H9 (cell line): ENCODE measurements around the gene KRT74. TPM values are rescaled to one million over a fixed set of nuclear protein-coding genes. Genes with fewer than 3 reads are reported as not detected.

Source experiments
- DNase-seq: peaks from one replicate; pipeline ENCODE4 v3.0.0-alpha.2; 2017
- H2AFZ ChIP-seq: one replicate; pipeline ENCODE4 v1.6.1; 2013; ENCODE audit warnings: mild to moderate bottlenecking, low read length, control low read depth, moderate library complexity
- H2AK5ac ChIP-seq: 2 replicates; pipeline ENCODE4 v1.6.1; 2013; ENCODE audit warnings: low read length, control low read depth, mixed read lengths; ENCODE audit not compliant: insufficient read length
- H2BK120ac ChIP-seq: one replicate; pipeline ENCODE4 v1.6.1; 2013; ENCODE audit warnings: low read depth, mild to moderate bottlenecking, low read length, control low read depth, inconsistent platforms; ENCODE audit not compliant: poor library complexity, severe bottlenecking
- H2BK12ac ChIP-seq: 2 replicates; pipeline ENCODE4 v1.6.1; 2013; ENCODE audit warnings: low read length, control low read depth, mixed read lengths, low read depth; ENCODE audit not compliant: insufficient read length
- H2BK15ac ChIP-seq: 2 replicates; pipeline ENCODE4 v1.6.1; 2013; ENCODE audit warnings: low read depth, low read length, control low read depth
- H2BK20ac ChIP-seq: one replicate; pipeline ENCODE4 v1.6.1; 2013; ENCODE audit warnings: low read depth, mild to moderate bottlenecking, low read length, control low read depth, inconsistent platforms; ENCODE audit not compliant: poor library complexity, severe bottlenecking
- H2BK5ac ChIP-seq: 2 replicates; pipeline ENCODE4 v1.6.1; 2013; ENCODE audit warnings: low read length, control low read depth, mixed read lengths; ENCODE audit not compliant: insufficient read length
- H3K14ac ChIP-seq: 2 replicates; pipeline ENCODE4 v1.6.1; 2013; ENCODE audit warnings: low read length, control low read depth; ENCODE audit not compliant: insufficient read depth
- H3K18ac ChIP-seq: 2 replicates; pipeline ENCODE4 v1.6.1; 2013; ENCODE audit warnings: low read depth, mild to moderate bottlenecking, mixed read lengths, low read length, control low read depth; ENCODE audit not compliant: insufficient read length
- H3K23ac ChIP-seq: 2 replicates; pipeline ENCODE4 v1.6.1; 2013; ENCODE audit warnings: low read length, control low read depth, mixed read lengths, low read depth; ENCODE audit not compliant: insufficient read length
- H3K23me2 ChIP-seq: 2 replicates; pipeline ENCODE4 v1.6.1; 2013; ENCODE audit warnings: low read depth, mild to moderate bottlenecking, mixed read lengths, low read length, control low read depth; ENCODE audit not compliant: insufficient read length, poor library complexity, severe bottlenecking
- H3K27ac ChIP-seq: 2 replicates; pipeline ENCODE4 v1.5.1; 2013; ENCODE audit warnings: low read length, control low read depth, mixed read lengths, low read depth; ENCODE audit not compliant: insufficient read length
- H3K27me3 ChIP-seq: 2 replicates; pipeline ENCODE4 v1.6.1; 2013; ENCODE audit warnings: low read length, control low read depth, inconsistent platforms; ENCODE audit not compliant: insufficient read depth
- H3K4ac ChIP-seq: 2 replicates; pipeline ENCODE4 v1.6.1; 2013; ENCODE audit warnings: low read depth, mild to moderate bottlenecking, control low read depth, inconsistent platforms, low read length, moderate library complexity
- H3K4me1 ChIP-seq: 2 replicates; pipeline ENCODE4 v1.6.1; 2013; ENCODE audit warnings: low read length, control low read depth, inconsistent platforms; ENCODE audit not compliant: insufficient read depth
- H3K4me2 ChIP-seq: 2 replicates; pipeline ENCODE4 v1.6.1; 2013; ENCODE audit warnings: low read length, control low read depth, mixed read lengths; ENCODE audit not compliant: insufficient read length, insufficient read depth
- H3K56ac ChIP-seq: 2 replicates; pipeline ENCODE4 v1.6.1; 2013; ENCODE audit warnings: low read depth, mild to moderate bottlenecking, mixed read lengths, low read length, control low read depth; ENCODE audit not compliant: insufficient read length
- H3K79me1 ChIP-seq: 2 replicates; pipeline ENCODE4 v1.6.1; 2013; ENCODE audit warnings: low read depth, mild to moderate bottlenecking, moderate library complexity, low read length, control low read depth, inconsistent platforms; ENCODE audit not compliant: insufficient read depth, poor library complexity, severe bottlenecking
- H3K79me2 ChIP-seq: 2 replicates; pipeline ENCODE4 v1.6.1; 2013; ENCODE audit warnings: low read length, control low read depth, inconsistent platforms; ENCODE audit not compliant: insufficient read depth
- H3K9ac ChIP-seq: 2 replicates; pipeline ENCODE4 v1.6.1; 2013; ENCODE audit warnings: low read length, control low read depth, mixed read lengths; ENCODE audit not compliant: insufficient read length; ENCODE audit errors: extremely low read depth
- H3K9me3 ChIP-seq: one replicate; pipeline ENCODE4 v1.6.1; 2013; ENCODE audit warnings: low read depth, low read length, inconsistent platforms; ENCODE audit not compliant: control insufficient read depth
- H3T11ph ChIP-seq: one replicate; pipeline ENCODE4 v1.6.1; 2013; ENCODE audit warnings: mild to moderate bottlenecking, low read length, control low read depth, inconsistent platforms
- H4K20me1 ChIP-seq: one replicate; pipeline ENCODE4 v1.6.1; 2013; ENCODE audit not compliant: control insufficient read depth, insufficient read length, insufficient read depth
- H4K5ac ChIP-seq: 2 replicates; pipeline ENCODE4 v1.6.1; 2013; ENCODE audit warnings: low read depth, mild to moderate bottlenecking, mixed read lengths, low read length, control low read depth; ENCODE audit not compliant: insufficient read length
- H4K8ac ChIP-seq: replicated peaks from 2 replicates; pipeline ENCODE4 v1.6.1; 2013; ENCODE audit warnings: low read length, control low read depth, mixed read lengths, low read depth; ENCODE audit not compliant: insufficient read length
- H4K91ac ChIP-seq: 2 replicates; pipeline ENCODE4 v1.6.1; 2013; ENCODE audit warnings: low read depth, mild to moderate bottlenecking, moderate library complexity, mixed read lengths, low read length, control low read depth; ENCODE audit not compliant: insufficient read length
- H3K27ac Mint-ChIP-seq, 3 experiments: 2 replicates in 2 of 3; 3 replicates in 1 of 3; pipeline ENCODE4 v1.8.0; 2020 to 2021; ENCODE audit warnings: mixed read lengths in 3 of 3, mild to moderate bottlenecking in 1 of 3, moderate library complexity in 1 of 3
- H3K27me3 Mint-ChIP-seq: 2 replicates; pipeline ENCODE4 v1.8.0; 2021; ENCODE audit warnings: low read depth, mild to moderate bottlenecking, moderate library complexity, mixed read lengths
- H3K36me3 Mint-ChIP-seq, 3 experiments: 2 replicates in 2 of 3; 3 replicates in 1 of 3; pipeline ENCODE4 v1.8.0; 2020 to 2021; ENCODE audit warnings: low read depth in 3 of 3, mixed read lengths in 3 of 3; ENCODE audit not compliant: insufficient read depth in 1 of 3
- H3K4me1 Mint-ChIP-seq, 2 experiments: 2 replicates each; pipeline ENCODE4 v1.8.0; 2020; ENCODE audit warnings: mixed read lengths in 2 of 2
- H3K4me3 Mint-ChIP-seq, 2 experiments: 2 replicates in 1 of 2; 3 replicates in 1 of 2; pipeline ENCODE4 v1.8.0; 2020 to 2021; ENCODE audit warnings: mild to moderate bottlenecking in 2 of 2, mixed read lengths in 2 of 2, moderate library complexity in 1 of 2
- H3K9me3 Mint-ChIP-seq, 2 experiments: 2 replicates in 1 of 2; 3 replicates in 1 of 2; pipeline ENCODE4 v1.8.0; 2020; ENCODE audit warnings: mild to moderate bottlenecking in 2 of 2, mixed read lengths in 2 of 2, moderate library complexity in 1 of 2
- WGBS: extraction: QIAGEN DNeasy Blood & Tissue Kit; methylation state at CpG from one replicate; pipeline ENCODE4 v1.1.7; 2013; ENCODE audit warnings: missing lambda C conversion rate, low lambda C conversion rate, mixed read lengths; ENCODE audit not compliant: insufficient read length; ENCODE audit errors: extremely low coverage; 5-methylcytosine and 5-hydroxymethylcytosine counted together
- total RNA-seq: library from RNA; stranded (reverse); gene quantifications from 2 replicates; pipeline ENCODE4 v1.2.1, GENCODE V29; 2021
- TF ChIP-seq, protein P1 (sequence below): fragments of 200-600 bp; sonication (generic); conservative IDR thresholded peaks from 3 replicates; pipeline ENCODE4 v1.8.0; 2021; ENCODE audit warnings: antibody characterized with exemption, mild to moderate bottlenecking

KRT74 gene
- total RNA-seq, 1 experiment from 2014 or later = not detected

DNA sequence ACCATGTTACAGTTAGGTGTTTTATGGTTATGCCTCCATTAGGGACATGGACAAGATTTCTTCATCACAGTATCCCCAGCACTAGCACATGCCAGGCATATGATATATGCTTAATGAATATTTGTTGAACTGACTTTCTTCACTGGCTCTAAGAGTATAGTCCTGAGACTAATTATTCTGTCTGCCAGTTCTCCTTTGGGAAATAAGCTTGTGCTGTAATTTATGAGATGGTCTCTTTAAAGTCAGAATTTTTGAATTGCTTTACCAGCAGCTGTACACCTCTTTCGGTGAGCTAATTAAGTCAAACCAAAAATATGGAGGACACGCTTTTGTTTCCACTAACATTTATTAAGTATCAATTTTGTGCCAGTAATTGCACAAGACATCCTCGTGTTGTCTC lies 32.5 kb upstream of the KRT74 start:
- no peak overlapping the region for H3K27ac Mint-ChIP-seq

More for the DNA sequence above, 32.5 kb upstream of the KRT74 start:
- no peak overlapping the region for H3T11ph ChIP-seq
- no peaks in the 10 kb centered on the region for H3K9me3 ChIP-seq
- H2BK20ac ChIP-seq = no peak overlapping the region
- H4K91ac ChIP-seq = no peak overlapping the region
- no peaks in the 10 kb centered on the region for H3K27me3 ChIP-seq
- H4K5ac ChIP-seq = no peak overlapping the region
- H4K8ac ChIP-seq = no peak overlapping the region
- no peak overlapping the region for H2BK5ac ChIP-seq
- no peak overlapping the region for H2AFZ ChIP-seq
- H3K79me1 ChIP-seq = no peaks in the 10 kb centered on the region
- Mint-ChIP-seq H3K36me3 (no peaks in the 10 kb centered on the region), H3K4me1 (peaks cover 0 to 4% of the 10 kb centered on the region in 2 experiments; a peak in 2 of 4 replicates), H3K4me3 (no peak overlapping the region), H3K9me3 (no peaks in the 10 kb centered on the region), H3K27me3 (peaks cover 30% of the 10 kb centered on the region)
- no peak overlapping the region for H3K56ac ChIP-seq
- no peak overlapping the region for H3K9ac ChIP-seq
- no peak overlapping the region for H2AK5ac ChIP-seq
- no peak overlapping the region for H3K18ac ChIP-seq
- H3K23me2 ChIP-seq = no peaks in the 10 kb centered on the region
- H3K23ac ChIP-seq = no peak overlapping the region
- no peak overlapping the region for H3K4ac ChIP-seq
- no peaks in the 10 kb centered on the region for H3K4me1 ChIP-seq
- no CpG with 5 or more reads among the region's 3 CpGs for WGBS
- H2BK12ac ChIP-seq = no peak overlapping the region
- H3K4me2 ChIP-seq = no peak overlapping the region
- no peak overlapping the region for H3K14ac ChIP-seq
- no peaks in the 10 kb centered on the region for H4K20me1 ChIP-seq
- TF ChIP-seq, protein P1, sequence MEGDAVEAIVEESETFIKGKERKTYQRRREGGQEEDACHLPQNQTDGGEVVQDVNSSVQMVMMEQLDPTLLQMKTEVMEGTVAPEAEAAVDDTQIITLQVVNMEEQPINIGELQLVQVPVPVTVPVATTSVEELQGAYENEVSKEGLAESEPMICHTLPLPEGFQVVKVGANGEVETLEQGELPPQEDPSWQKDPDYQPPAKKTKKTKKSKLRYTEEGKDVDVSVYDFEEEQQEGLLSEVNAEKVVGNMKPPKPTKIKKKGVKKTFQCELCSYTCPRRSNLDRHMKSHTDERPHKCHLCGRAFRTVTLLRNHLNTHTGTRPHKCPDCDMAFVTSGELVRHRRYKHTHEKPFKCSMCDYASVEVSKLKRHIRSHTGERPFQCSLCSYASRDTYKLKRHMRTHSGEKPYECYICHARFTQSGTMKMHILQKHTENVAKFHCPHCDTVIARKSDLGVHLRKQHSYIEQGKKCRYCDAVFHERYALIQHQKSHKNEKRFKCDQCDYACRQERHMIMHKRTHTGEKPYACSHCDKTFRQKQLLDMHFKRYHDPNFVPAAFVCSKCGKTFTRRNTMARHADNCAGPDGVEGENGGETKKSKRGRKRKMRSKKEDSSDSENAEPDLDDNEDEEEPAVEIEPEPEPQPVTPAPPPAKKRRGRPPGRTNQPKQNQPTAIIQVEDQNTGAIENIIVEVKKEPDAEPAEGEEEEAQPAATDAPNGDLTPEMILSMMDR = no peak
- H3K27ac ChIP-seq = no peak overlapping the region
- DNase-seq = no peak
- H2BK120ac ChIP-seq = no peak overlapping the region
- H3K79me2 ChIP-seq = no peaks in the 10 kb centered on the region
- no peak overlapping the region for H2BK15ac ChIP-seq
